Dermis microvascular lymphatic vessel endothelial cell (primary cell): ENCODE data around the gene CMTM5. TPM values are rescaled to one million over a fixed set of nuclear protein-coding genes. Genes with fewer than 3 reads are reported as not detected.
"Not testable (repeated sequence)": the region's sequence is repeated elsewhere in the genome, so short reads cannot be mapped to it uniquely, and the experiment has no call there.

Experiments
- DNase-seq, 2 donors: peaks; one replicate each; pipeline versions ENCODE4 v3.0.0 to v3.0.0-alpha.2; 2010; ENCODE audit warnings: low read depth in 2 of 2
- total RNA-seq: library from RNA; depleted of rRNA; stranded (reverse); fragments of >200 nt; gene quantifications from 2 replicates; pipeline ENCODE4 v1.2.1, GENCODE V29; 2014

The CMTM5 gene
- total RNA-seq, 1 donor from 2014 or later, result not detected

- DNase-seq, result no peak
Observed at GRCh38 chr14:23414906-23415820, 38.3 kb downstream of the CMTM5 start.

- no peak for DNase-seq
Observed at GRCh38 chr14:23415821-23416778, 39.3 kb downstream of the CMTM5 start.

- DNase-seq, result no peak
Observed at GRCh38 chr14:23416801-23417200, 40.0 kb downstream of the CMTM5 start.

GRCh38 chr14:23417269-23417668 lies 40.4 kb downstream of the CMTM5 start:
- DNase-seq, result not testable (repeated sequence)

GRCh38 chr14:23418021-23418420 lies 41.2 kb downstream of the CMTM5 start:
- no peak for DNase-seq

- not testable (repeated sequence) for DNase-seq
Observed at GRCh38 chr14:23419646-23420045, 42.8 kb downstream of the CMTM5 start.

GRCh38 chr14:23421594-23421993 lies 44.7 kb downstream of the CMTM5 start:
- no peak for DNase-seq

GRCh38 chr14:23423657-23424056 lies 46.8 kb downstream of the CMTM5 start:
- no peak for DNase-seq

- DNase-seq, result no peak
Observed at GRCh38 chr14:23425169-23425568, 48.3 kb downstream of the CMTM5 start.

GRCh38 chr14:23425798-23426197 lies 49.0 kb downstream of the CMTM5 start:
- DNase-seq, result not testable (repeated sequence)

GRCh38 chr14:23428686-23429495 lies 52.0 kb downstream of the CMTM5 start:
- no peak for DNase-seq

Other genes starting within 250 kb of the CMTM5 start
- gene SLC7A8, start 193.4 kb upstream of the CMTM5 start, total RNA-seq, result 0.13 and 1.0 TPM in 2 replicates
- gene RNF212B, start 139.1 kb upstream of the CMTM5 start, total RNA-seq, result not detected in 2 replicates
- 3.1 and 4.6 TPM in 2 replicates for gene HOMEZ, start 90.9 kb upstream of the CMTM5 start, total RNA-seq
- gene PPP1R3E, start 74.2 kb upstream of the CMTM5 start, total RNA-seq, result 1.7 and 2.9 TPM in 2 replicates
- gene BCL2L2, start 70.2 kb upstream of the CMTM5 start, total RNA-seq, result 10.9 and 16.3 TPM in 2 replicates
- 67.0 and 90.6 TPM in 2 replicates for gene PABPN1, start 55.6 kb upstream of the CMTM5 start, total RNA-seq
- 0.13 and 0.38 TPM in 2 replicates for gene SLC22A17, start 24.2 kb upstream of the CMTM5 start, total RNA-seq
- not detected in 2 replicates for gene EFS, start 11.9 kb upstream of the CMTM5 start, total RNA-seq
- under 0.01 TPM in 1 of 2 replicates, not detected in the other for gene IL25, start 4.2 kb upstream of the CMTM5 start, total RNA-seq
- not detected in 2 replicates for gene MYH6, start 31.2 kb downstream of the CMTM5 start, total RNA-seq
- gene MYH7, start 58.6 kb downstream of the CMTM5 start, total RNA-seq, result not detected in 2 replicates
- gene NGDN, start 92.7 kb downstream of the CMTM5 start, total RNA-seq, result 35.8 and 36.7 TPM in 2 replicates
- gene ZFHX2, start 174.7 kb downstream of the CMTM5 start, total RNA-seq, result 0.13 TPM in 2 replicates
- 4.6 and 7.3 TPM in 2 replicates for gene THTPA, start 179.2 kb downstream of the CMTM5 start, total RNA-seq
- 20.4 and 28.6 TPM in 2 replicates for gene AP1G2, start 190.7 kb downstream of the CMTM5 start, total RNA-seq
- under 0.01 and 0.13 TPM in 2 replicates for gene JPH4, start 201.7 kb downstream of the CMTM5 start, total RNA-seq